GM12878 (cell line): ENCODE data around the gene RWDD4. TPM values are rescaled to one million over a fixed set of nuclear protein-coding genes. Genes with fewer than 3 reads are reported as not detected.

Source experiments
- ATAC-seq: fragments of 200-7000 bp; cut with Tn5 transposase; 3 replicates; pipeline ENCODE4 v1.9.1; 2020; ENCODE audit warnings: mild to moderate bottlenecking, moderate library complexity
- BruUV-seq: library from RNA; stranded (reverse); fragments of 400-500 nt; replicated peaks from 2 replicates; lab custom pipeline; 2021; lab: Mats Ljungman, UMichigan
- CTCF ChIA-PET: fragments of 300-600 bp; sonication (Branson Sonifier 250); formaldehyde crosslinking; extraction: SDS; loops from one replicate; lab custom pipeline; 2021; ENCODE audit warnings: inconsistent platforms; lab: Yijun Ruan, JAX
- POLR2A ChIA-PET: fragments of 350-600 bp; formaldehyde crosslinking; extraction: SDS; loops from one replicate; lab custom pipeline; 2021; ENCODE audit warnings: inconsistent platforms; lab: Charles Lee
- RAD21 ChIA-PET: fragments of 300-600 bp; sonication (Branson Sonifier 250); formaldehyde crosslinking; loops from one replicate; lab custom pipeline; 2023; ENCODE audit warnings: antibody characterized with exemption; ENCODE audit not compliant: unreplicated experiment; lab: Charles Lee
- SMC1A ChIA-PET: fragments of 300-600 bp; sonication (Branson Sonifier 250); formaldehyde crosslinking; loops from one replicate; lab custom pipeline; 2023; ENCODE audit not compliant: unreplicated experiment, uncharacterized antibody; lab: Charles Lee
- DNase-seq: peaks from one replicate; pipeline ENCODE4 v3.0.0-alpha.2; 2011; ENCODE audit warnings: low read depth, low spot score
- FAIRE-seq: peaks from 3 replicates; lab custom pipeline; 2011; peaks lifted over from hg19 to GRCh38; lab: Jason Lieb, UNC
- H2AFZ ChIP-seq: 2 replicates; pipeline ENCODE4 v1.6.0; 2011; ENCODE audit warnings: low read depth, low read length, control low read depth; ENCODE audit not compliant: control insufficient read depth
- H3K27ac ChIP-seq: 2 replicates; pipeline ENCODE4 v1.5.1; 2011; ENCODE audit warnings: control low read depth; ENCODE audit not compliant: control insufficient read depth, insufficient read depth
- H3K27me3 ChIP-seq, 2 experiments: replicated peaks in 1 of 2; 2 replicates each; pipeline versions ENCODE4 v1.6.0 to v1.6.1; 2011; ENCODE audit warnings: low read length in 1 of 2; ENCODE audit not compliant: control insufficient read depth in 2 of 2, insufficient read depth in 2 of 2
- H3K36me3 ChIP-seq, 2 experiments: 2 replicates each; pipeline ENCODE4 v1.5.1; 2011; ENCODE audit warnings: low read length in 1 of 2; ENCODE audit not compliant: control insufficient read depth in 2 of 2, insufficient read depth in 2 of 2
- H3K4me1 ChIP-seq: 2 replicates; pipeline ENCODE4 v1.6.1; 2011; ENCODE audit warnings: mild to moderate bottlenecking, low read length, moderate library complexity, mixed read lengths; ENCODE audit not compliant: control insufficient read depth, insufficient read depth
- H3K4me2 ChIP-seq: 2 replicates; pipeline ENCODE4 v1.6.0; 2011; ENCODE audit warnings: control low read depth; ENCODE audit not compliant: control insufficient read depth, insufficient read depth
- H3K4me3 ChIP-seq: fragments of 200-600 bp; sonication (generic); 2 replicates; pipeline ENCODE4 v1.5.1; 2016
- H3K79me2 ChIP-seq: 2 replicates; pipeline ENCODE4 v1.6.0; 2011; ENCODE audit warnings: low read length; ENCODE audit not compliant: control insufficient read depth, insufficient read depth
- H3K9ac ChIP-seq: 2 replicates; pipeline ENCODE4 v1.8.0; 2011; ENCODE audit warnings: low read length, control low read depth, mixed read lengths; ENCODE audit not compliant: control insufficient read depth, insufficient read depth
- H3K9me3 ChIP-seq: replicated peaks from 3 replicates; pipeline ENCODE4 v1.5.1; 2011; ENCODE audit warnings: mild to moderate bottlenecking, low read length; ENCODE audit not compliant: control insufficient read depth, insufficient read depth
- H4K20me1 ChIP-seq: 2 replicates; pipeline ENCODE4 v1.6.0; 2011; ENCODE audit not compliant: control insufficient read depth, insufficient read depth
- ATF2 ChIP-seq: IDR thresholded peaks from 2 replicates; pipeline ENCODE4 v1.6.1; 2012; ENCODE audit warnings: low read length, inconsistent platforms
- FOXM1 ChIP-seq: IDR thresholded peaks from 2 replicates; pipeline ENCODE4 v1.6.1; 2012; ENCODE audit warnings: low read depth, mild to moderate bottlenecking, inconsistent platforms, low read length, moderate library complexity
- GATAD2B ChIP-seq: fragments of 450-650 bp; conservative IDR thresholded peaks from 2 replicates; pipeline ENCODE4 v1.6.1; 2017; ENCODE audit warnings: low read depth, mild to moderate bottlenecking, moderate library complexity
- KDM1A ChIP-seq: fragments of 200-600 bp; sonication (generic); IDR thresholded peaks from 2 replicates; pipeline ENCODE4 v1.6.1; 2016; ENCODE audit warnings: borderline replicate concordance
- LARP7 ChIP-seq: fragments of 450-650 bp; IDR thresholded peaks from 2 replicates; pipeline ENCODE4 v1.6.1; 2017; ENCODE audit warnings: mild to moderate bottlenecking
- MLLT1 ChIP-seq: fragments of 450-650 bp; IDR thresholded peaks from 2 replicates; pipeline ENCODE4 v1.6.1; 2016; ENCODE audit warnings: mild to moderate bottlenecking
- PML ChIP-seq: IDR thresholded peaks from 2 replicates; pipeline ENCODE4 v1.6.1; 2012; ENCODE audit warnings: low read length, inconsistent platforms
- SPI1 ChIP-seq: IDR thresholded peaks from 2 replicates; pipeline ENCODE4 v1.6.1; 2011; ENCODE audit warnings: low read depth, mild to moderate bottlenecking, low read length, moderate library complexity, borderline replicate concordance; ENCODE audit not compliant: insufficient read depth
- ZBTB11 ChIP-seq: fragments of 450-650 bp; formaldehyde crosslinking; IDR thresholded peaks from 2 replicates; pipeline ENCODE4 v1.5.0; 2022; ENCODE audit warnings: mild to moderate bottlenecking, missing genetic modification characterization
- in situ Hi-C: fragments of 300-500 bp; cut with MboI; formaldehyde crosslinking; loops from 9 replicates; pipeline ENCODE4 v1.14.3; 2018; ENCODE audit warnings: mixed read lengths
- intact Hi-C: fragments of 100-400 bp; cut with micrococcal nuclease; formaldehyde crosslinking; loops from one replicate; pipeline ENCODE4 v1.14.2; 2022; ENCODE audit not compliant: unreplicated experiment
- polyA plus RNA-seq, 11 experiments: library from polyadenylated mRNA; depleted of rRNA in 4 of 11; unstranded in 6 of 11; stranded (reverse) in 5 of 11; fragments of >200 nt; fragmentation: Nextera tagmentation in 4 of 11; fragmentation: Illumina TruSeq in 1 of 11; extraction: Ambion mirVana in 4 of 11; extraction: Trizol in 1 of 11; gene quantifications; 1 replicate in 1 of 11; 2 replicates in 10 of 11; pipeline versions ENCODE4 v1.2.1 to v1.2.3, GENCODE V29; 2011 to 2016; ENCODE audit warnings: inconsistent platforms in 2 of 11, missing spikeins in 2 of 11, low read depth in 1 of 11
- total RNA-seq, 4 experiments: library from RNA; depleted of rRNA in 3 of 4; stranded (reverse); fragments of >200 nt in 3 of 4; fragmentation: Illumina TruSeq in 1 of 4; extraction: Trizol in 1 of 4; gene quantifications; 2 replicates each; pipeline versions ENCODE4 v1.2.1 to v1.2.3, GENCODE V29; 2013 to 2021

Gene RWDD4
- total and polyA plus RNA-seq, 10 of the 15 experiments (the other 5 are each of a cell fraction or from before 2014, with no cell fraction given), result 11.2 to 37.8 (median 19.9) TPM

- ChIA-PET POLR2A (no interaction called here), CTCF (interaction anchor here (1.0 kb wide), 1 partner anchor 11 kb away, joined by 3 read pairs; no protein-coding TSS in a partner anchor), SMC1A (interaction anchor here (1.6 kb wide), 2 partner anchors 11 to 21 kb away, joined by 5 to 7 read pairs; no protein-coding TSS in a partner anchor)
- Histone ChIP-seq H3K4me2 (no peak overlapping the region), H3K79me2 (no peaks in the 10 kb centered on the region), H3K27ac (no peak overlapping the region), H3K4me3 (no peak overlapping the region)
- no peak for FAIRE-seq
- in situ Hi-C loops, result no loop called here
- TF ChIP-seq MLLT1 (no peak), ATF2 (no peak), GATAD2B (no peak), ZBTB11 (CRISPR knock-in tag) (no peak), LARP7 (no peak), KDM1A (no peak), SPI1 (no peak), PML (no peak), FOXM1 (no peak)
- TF ChIP-seq, all 136 proteins: peak for 0
- ATAC-seq (no peak), DNase-seq (no peak)
- no peak overlapping the region for H2AFZ ChIP-seq
- no peak overlapping the region for H3K9ac ChIP-seq
- H3K27me3 ChIP-seq, result no peaks in the 10 kb centered on the region
- no peaks in the 10 kb centered on the region for H3K9me3 ChIP-seq
- no TSS peak for BruUV-seq
- no peaks in the 10 kb centered on the region for H4K20me1 ChIP-seq
- RAD21 ChIA-PET, result no interaction called here
- intact Hi-C loops, result no loop called here
- H3K4me1 ChIP-seq, result no peaks in the 10 kb centered on the region
- peaks cover 0 to 17% of the 10 kb centered on the region in 2 experiments for H3K36me3 ChIP-seq
Measured at GRCh38 chr4:183691006-183691405, 32.0 kb upstream of the RWDD4 start.
